K562 (cell line): Measurements from ENCODE around the gene ABHD12. TPM values are rescaled to one million over a fixed set of nuclear protein-coding genes. Genes with fewer than 3 reads are reported as not detected.
"Not testable (repeated sequence)": the region's sequence is repeated elsewhere in the genome, so short reads cannot be mapped to it uniquely, and the experiment has no call there.

Source experiments
- ATAC-seq: fragments of 200-7000 bp; cut with Tn5 transposase; 3 replicates; pipeline ENCODE4 v1.9.1; 2020; ENCODE audit warnings: moderate library complexity
- BruUV-seq: library from RNA; stranded (reverse); fragments of 400-500 nt; replicated peaks from 2 replicates; lab custom pipeline; 2021; lab: Mats Ljungman, UMichigan
- CTCF ChIA-PET: fragments of 300-600 bp; formaldehyde crosslinking; extraction: SDS; loops from one replicate; lab custom pipeline; 2021; ENCODE audit warnings: low intra/inter-chr PET ratio; lab: Yijun Ruan, JAX
- POLR2A ChIA-PET: fragments of 300-600, 350-650 bp; sonication (Branson Sonifier 250); formaldehyde crosslinking; extraction: SDS; loops from one replicate; lab custom pipeline; 2021; ENCODE audit warnings: antibody characterized with exemption, inconsistent platforms; lab: Yijun Ruan, JAX
- DNase-seq, 4 experiments: peaks; one replicate each; pipeline versions ENCODE4 v3.0.0 to v3.0.0-alpha.2; 2011 to 2018; ENCODE audit warnings: low spot score in 3 of 4, mixed read lengths in 3 of 4; ENCODE audit errors: extremely low read depth in 1 of 4
- FAIRE-seq: peaks from 2 replicates; lab custom pipeline; 2011; peaks lifted over from hg19 to GRCh38; lab: Jason Lieb, UNC
- H2AFZ ChIP-seq: 2 replicates; pipeline ENCODE4 v1.6.0; 2011; ENCODE audit warnings: low read depth, low read length, control low read depth, inconsistent platforms
- H3K27ac ChIP-seq: fragments of 200-600 bp; 3 replicates; pipeline ENCODE4 v1.8.0; 2011; ENCODE audit warnings: low read depth, mild to moderate bottlenecking, control low read depth, inconsistent platforms, low read length, moderate library complexity, mixed read lengths; ENCODE audit errors: extremely low read depth
- H3K27me3 ChIP-seq, 2 experiments: fragments of 300-600 bp in 1 of 2; 2 replicates in 1 of 2; 3 replicates in 1 of 2; pipeline versions ENCODE4 v1.6.0 to v1.8.0; 2011; ENCODE audit warnings: inconsistent platforms in 2 of 2, low read length in 2 of 2, mild to moderate bottlenecking in 1 of 2, mixed read lengths in 1 of 2, moderate library complexity in 1 of 2; ENCODE audit not compliant: control insufficient read depth in 2 of 2, insufficient read depth in 2 of 2
- H3K36me3 ChIP-seq: fragments of 300-600 bp; 3 replicates; pipeline ENCODE4 v1.8.0; 2011; ENCODE audit warnings: mild to moderate bottlenecking, low read length, inconsistent platforms; ENCODE audit not compliant: control insufficient read depth, insufficient read depth
- H3K4me1 ChIP-seq, 2 experiments: fragments of 200-600 bp in 1 of 2; replicated peaks in 1 of 2; 2 replicates in 1 of 2; 3 replicates in 1 of 2; pipeline versions ENCODE4 v1.5.1 to v1.8.0; 2011; ENCODE audit warnings: inconsistent platforms in 2 of 2, low read length in 2 of 2, mild to moderate bottlenecking in 1 of 2, mixed read lengths in 1 of 2, moderate library complexity in 1 of 2; ENCODE audit not compliant: control insufficient read depth in 2 of 2, insufficient read depth in 2 of 2
- H3K4me2 ChIP-seq: 2 replicates; pipeline ENCODE4 v1.6.1; 2011; ENCODE audit warnings: low read length, control low read depth, inconsistent platforms, mixed read lengths; ENCODE audit not compliant: insufficient read depth
- H3K4me3 ChIP-seq: fragments of 200-600 bp; sonication (generic), shearing (Covaris generic); 2 replicates; pipeline ENCODE4 v1.5.1; 2016; ENCODE audit warnings: control low read depth, inconsistent platforms
- H3K79me2 ChIP-seq: fragments of 200-600 bp; 3 replicates; pipeline ENCODE4 v1.8.0; 2011; ENCODE audit warnings: low read length, inconsistent platforms; ENCODE audit not compliant: control insufficient read depth, insufficient read depth
- H3K9ac ChIP-seq, 2 experiments: 2 replicates each; pipeline versions ENCODE4 v1.6.0 to v1.6.1; 2011; ENCODE audit warnings: low read depth in 2 of 2, low read length in 2 of 2, control low read depth in 1 of 2, inconsistent platforms in 1 of 2, mild to moderate bottlenecking in 1 of 2, mixed read lengths in 1 of 2; ENCODE audit not compliant: insufficient read depth in 1 of 2
- H3K9me1 ChIP-seq: one replicate; pipeline ENCODE4 v1.6.0; 2011; ENCODE audit warnings: inconsistent platforms, mild to moderate bottlenecking, low read length, moderate library complexity; ENCODE audit not compliant: control insufficient read depth, insufficient read depth
- H3K9me3 ChIP-seq: replicated peaks from 2 replicates; pipeline ENCODE4 v1.5.1; 2011; ENCODE audit warnings: low read depth, low read length, inconsistent platforms; ENCODE audit not compliant: control insufficient read depth, insufficient read depth
- H4K20me1 ChIP-seq: replicated peaks from 2 replicates; pipeline ENCODE4 v1.6.1; 2011; ENCODE audit warnings: low read length, inconsistent platforms, mixed read lengths; ENCODE audit not compliant: control insufficient read depth, insufficient read depth
- AFF1 ChIP-seq, 2 experiments: fragments of 450-650 bp; IDR thresholded peaks; 2 replicates each; pipeline ENCODE4 v1.6.1; 2018; ENCODE audit warnings: mild to moderate bottlenecking in 2 of 2, low read depth in 1 of 2; ENCODE audit not compliant: partially characterized antibody in 2 of 2
- WGBS: fragments of 100-300 bp; shearing (Covaris generic); methylation state at CpG from one replicate; pipeline ENCODE4 v1.1.6; 2016; ENCODE audit warnings: low coverage, mixed read lengths; ENCODE audit not compliant: insufficient coverage; ENCODE audit errors: missing lambda C conversion rate; 5-methylcytosine and 5-hydroxymethylcytosine counted together
- in situ Hi-C: fragments of 300-500 bp; cut with MboI; formaldehyde crosslinking; loops from 4 replicates; pipeline ENCODE4 v1.15.0; 2018; ENCODE audit warnings: inconsistent platforms, mixed read lengths
- intact Hi-C: fragments of 100-400 bp; cut with micrococcal nuclease; formaldehyde crosslinking; loops from 2 replicates; pipeline ENCODE4 v1.14.2; 2022
- polyA plus RNA-seq, 8 experiments: library from polyadenylated mRNA; depleted of rRNA in 4 of 8; stranded (reverse) in 5 of 8; unstranded in 3 of 8; fragments of >200 nt; fragmentation: Nextera tagmentation in 2 of 8; fragmentation: Illumina TruSeq in 1 of 8; extraction: Ambion mirVana in 2 of 8; extraction: Trizol in 1 of 8; gene quantifications; 2 replicates each; pipeline versions ENCODE4 v1.2.1 to v1.2.3, GENCODE V29; 2011 to 2014; ENCODE audit warnings: inconsistent platforms in 1 of 8, missing spikeins in 1 of 8
- total RNA-seq, 7 experiments: library from RNA; depleted of rRNA in 6 of 7; stranded (reverse); fragments of >200 nt in 6 of 7; fragmentation: Illumina TruSeq in 2 of 7; extraction: Trizol in 2 of 7; gene quantifications; 2 replicates each; pipeline versions ENCODE4 v1.2.1 to v1.2.3, GENCODE V29; 2011 to 2021; ENCODE audit warnings: low replicate concordance in 1 of 7

The ABHD12 gene
- total and polyA plus RNA-seq, 9 of the 15 experiments (the other 6 are each of a cell fraction or from before 2014, with no cell fraction given): 0.65 to 15.6 (median 9.1) TPM

- CTCF ChIA-PET: not testable (repeated sequence)
Measured at GRCh38 chr20:25334972-25335371, 55.7 kb downstream of the ABHD12 start.

More at GRCh38 chr20:25334972-25335371, 55.7 kb downstream of the ABHD12 start:
- H4K20me1 ChIP-seq, H3K9ac ChIP-seq, H3K9me3 ChIP-seq, H3K4me1 ChIP-seq, intact Hi-C loops, H3K36me3 ChIP-seq, H3K4me2 ChIP-seq, H2AFZ ChIP-seq, H3K27me3 ChIP-seq, BruUV-seq, H3K27ac ChIP-seq, FAIRE-seq, ATAC-seq, H3K4me3 ChIP-seq, H3K79me2 ChIP-seq, DNase-seq, H3K9me1 ChIP-seq, in situ Hi-C loops, POLR2A ChIA-PET: not testable (repeated sequence)
- peak in 1 of 2 experiments; percentile 91 for TF ChIP-seq AFF1 (IDR thresholded peaks at IDR 0.05; ENCODE audit: low read depth in 1 of 2, partially characterized antibody in 2 of 2)
- WGBS: 100% methylated on average over 1 of the region's 1 CpG
